ENCODE results near the gene CYTH4. TPM values are rescaled to one million over a fixed set of nuclear protein-coding genes. Genes with fewer than 3 reads are reported as not detected.

CYTH4 gene
- polyA plus RNA-seq, 1 donor (not counting 4 experiments of a cell fraction or from before 2014, with no cell fraction given) = 0.05 TPM

DNA sequence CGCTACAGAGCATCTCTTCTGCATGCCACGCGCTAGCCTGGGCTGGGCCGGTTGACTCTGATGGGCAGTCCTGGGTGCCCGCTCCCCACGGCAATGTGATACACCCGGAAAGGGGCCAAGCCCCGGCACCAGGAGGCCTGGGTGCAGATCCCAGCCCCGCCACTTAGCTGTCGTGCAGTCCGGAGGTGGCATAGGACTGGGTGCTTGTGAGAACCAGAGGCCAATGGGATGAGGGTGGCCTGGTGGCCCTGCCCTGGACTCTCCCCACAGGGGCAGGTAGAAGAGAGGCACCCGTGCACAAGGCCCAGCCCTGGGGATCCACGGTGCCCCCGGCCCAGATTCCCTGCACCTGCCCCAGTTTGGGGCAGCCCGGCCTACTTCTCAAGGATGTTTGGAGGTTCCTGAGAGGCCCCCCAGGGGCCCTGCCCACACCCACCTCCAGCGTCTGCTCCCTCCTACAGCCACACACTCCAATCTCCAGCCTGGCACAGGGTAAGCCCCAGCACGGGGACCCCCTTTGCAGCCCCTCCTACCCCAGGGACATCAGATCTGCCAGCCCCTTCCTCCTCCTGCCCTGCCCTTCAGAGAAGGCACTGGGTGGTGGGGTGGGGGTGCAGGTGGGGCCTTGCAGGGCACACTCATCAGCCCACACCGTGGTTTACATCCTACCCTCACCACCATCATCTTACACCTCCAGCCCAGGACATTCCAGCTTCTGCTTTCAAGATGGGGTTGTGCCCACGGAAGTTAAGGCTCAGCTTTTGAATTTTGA, 66.9 kb downstream of the CYTH4 start:
- no peaks in the 10 kb centered on the region for H3K36me3 ChIP-seq (ENCODE audit: control insufficient read depth in 2 of 2, extremely low read depth in 1 of 2, insufficient read depth in 2 of 2, low read length in 2 of 2)
- no peak overlapping the region for H3K27ac ChIP-seq (ENCODE audit: control insufficient read depth, insufficient read depth, low read length)
- dilution Hi-C loops (cut with MboI; ENCODE audit: extremely low pct_ligation_motif_present, low sequenced_read_pairs) = no loop called here
- no peak overlapping the region for H3K9ac ChIP-seq (ENCODE audit: control insufficient read depth, extremely low read depth, insufficient read depth, low read length)
- H2AFZ ChIP-seq (ENCODE audit: control insufficient read depth, low read length) = no peak overlapping the region
- DNase-seq (ENCODE audit: low read depth, low spot score) (no peak), FAIRE-seq (no peak)
- peaks cover 5% of the 10 kb centered on the region for H3K4me1 ChIP-seq (ENCODE audit: control insufficient read depth, extremely low read depth, insufficient read depth, low read length)
- H3K9me3 ChIP-seq (ENCODE audit: control insufficient read depth, low read depth, low read length) = no peaks in the 10 kb centered on the region
- H4K20me1 ChIP-seq (ENCODE audit: control insufficient read depth, extremely low read depth, insufficient read depth, low read length) = no peaks in the 10 kb centered on the region
- H3K4me3 ChIP-seq (ENCODE audit: control insufficient read depth in 2 of 3, extremely low read depth in 1 of 3, insufficient read depth in 2 of 3, low read depth in 1 of 3, low read length in 3 of 3) = no peak overlapping the region
- no peaks in the 10 kb centered on the region for H3K79me2 ChIP-seq (ENCODE audit: control insufficient read depth, insufficient read depth, low read length)
- peaks cover 23% of the 10 kb centered on the region for H3K27me3 ChIP-seq (ENCODE audit: control insufficient read depth, extremely low read depth, insufficient read depth, low read length)
- no peak overlapping the region for H3K4me2 ChIP-seq (ENCODE audit: control insufficient read depth, extremely low read depth, insufficient read depth, low read depth, low read length)
- TF ChIP-seq, protein P1, sequence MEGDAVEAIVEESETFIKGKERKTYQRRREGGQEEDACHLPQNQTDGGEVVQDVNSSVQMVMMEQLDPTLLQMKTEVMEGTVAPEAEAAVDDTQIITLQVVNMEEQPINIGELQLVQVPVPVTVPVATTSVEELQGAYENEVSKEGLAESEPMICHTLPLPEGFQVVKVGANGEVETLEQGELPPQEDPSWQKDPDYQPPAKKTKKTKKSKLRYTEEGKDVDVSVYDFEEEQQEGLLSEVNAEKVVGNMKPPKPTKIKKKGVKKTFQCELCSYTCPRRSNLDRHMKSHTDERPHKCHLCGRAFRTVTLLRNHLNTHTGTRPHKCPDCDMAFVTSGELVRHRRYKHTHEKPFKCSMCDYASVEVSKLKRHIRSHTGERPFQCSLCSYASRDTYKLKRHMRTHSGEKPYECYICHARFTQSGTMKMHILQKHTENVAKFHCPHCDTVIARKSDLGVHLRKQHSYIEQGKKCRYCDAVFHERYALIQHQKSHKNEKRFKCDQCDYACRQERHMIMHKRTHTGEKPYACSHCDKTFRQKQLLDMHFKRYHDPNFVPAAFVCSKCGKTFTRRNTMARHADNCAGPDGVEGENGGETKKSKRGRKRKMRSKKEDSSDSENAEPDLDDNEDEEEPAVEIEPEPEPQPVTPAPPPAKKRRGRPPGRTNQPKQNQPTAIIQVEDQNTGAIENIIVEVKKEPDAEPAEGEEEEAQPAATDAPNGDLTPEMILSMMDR (optimal IDR thresholded peaks at IDR 0.05 in 1 of 3, IDR thresholded peaks at IDR 0.05 in 1 of 3, conservative IDR thresholded peaks at IDR 0.05 in 1 of 3; ENCODE audit: extremely low read depth in 1 of 3, insufficient read depth in 2 of 3, low read length in 3 of 3) = no peak
- TF ChIP-seq EZH2 (IDR thresholded peaks at IDR 0.05; ENCODE audit: low read length) = no peak
- H3K9me1 ChIP-seq (ENCODE audit: control insufficient read depth, extremely low read depth, insufficient read depth, low read length) = no peaks in the 10 kb centered on the region

DNA sequence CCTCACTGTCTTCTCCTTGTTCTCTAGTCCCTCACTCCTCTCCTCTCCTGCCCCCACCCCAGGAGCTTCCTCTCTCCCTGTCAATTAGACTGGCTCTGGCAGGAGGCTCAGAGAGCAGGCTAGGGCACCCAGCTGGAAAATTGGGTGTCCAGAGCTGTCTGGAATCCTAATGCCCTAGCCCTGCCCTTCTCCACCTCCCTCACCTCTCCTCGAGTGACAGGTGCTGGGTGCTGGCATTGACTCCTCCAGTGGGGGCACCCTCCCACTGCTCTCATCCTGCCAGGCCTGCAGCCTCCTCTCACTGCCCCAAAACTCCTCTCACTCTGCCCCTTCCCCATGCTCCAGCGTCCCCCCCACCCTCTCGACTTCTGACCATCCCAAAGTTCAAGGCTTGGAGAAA, 68.9 kb downstream of the CYTH4 start:
- DNase-seq (ENCODE audit: low read depth, low spot score) (no peak), FAIRE-seq (no peak)
- no peaks in the 10 kb centered on the region for H3K4me1 ChIP-seq (ENCODE audit: control insufficient read depth, extremely low read depth, insufficient read depth, low read length)
- H3K27me3 ChIP-seq (ENCODE audit: control insufficient read depth, extremely low read depth, insufficient read depth, low read length) = peaks cover 39% of the 10 kb centered on the region
- H4K20me1 ChIP-seq (ENCODE audit: control insufficient read depth, extremely low read depth, insufficient read depth, low read length) = no peaks in the 10 kb centered on the region
- H3K4me2 ChIP-seq (ENCODE audit: control insufficient read depth, extremely low read depth, insufficient read depth, low read depth, low read length) = no peak overlapping the region
- no peaks in the 10 kb centered on the region for H3K9me1 ChIP-seq (ENCODE audit: control insufficient read depth, extremely low read depth, insufficient read depth, low read length)
- no peak overlapping the region for H3K27ac ChIP-seq (ENCODE audit: control insufficient read depth, insufficient read depth, low read length)
- no peak overlapping the region for H3K4me3 ChIP-seq (ENCODE audit: control insufficient read depth in 2 of 3, extremely low read depth in 1 of 3, insufficient read depth in 2 of 3, low read depth in 1 of 3, low read length in 3 of 3)
- TF ChIP-seq EZH2 (IDR thresholded peaks at IDR 0.05; ENCODE audit: low read length) = no peak
- no peaks in the 10 kb centered on the region for H3K36me3 ChIP-seq (ENCODE audit: control insufficient read depth in 2 of 2, extremely low read depth in 1 of 2, insufficient read depth in 2 of 2, low read length in 2 of 2)
- no peaks in the 10 kb centered on the region for H3K79me2 ChIP-seq (ENCODE audit: control insufficient read depth, insufficient read depth, low read length)
- H3K9ac ChIP-seq (ENCODE audit: control insufficient read depth, extremely low read depth, insufficient read depth, low read length) = no peak overlapping the region
- H2AFZ ChIP-seq (ENCODE audit: control insufficient read depth, low read length) = no peak overlapping the region
- H3K9me3 ChIP-seq (ENCODE audit: control insufficient read depth, low read depth, low read length) = no peaks in the 10 kb centered on the region
- dilution Hi-C loops (cut with MboI; ENCODE audit: extremely low pct_ligation_motif_present, low sequenced_read_pairs) = no loop called here
